GM21576 (cell line): ENCODE data around the gene ZC3H12C.

ENCODE experiments used
- ATAC-seq: cut with Tn5 transposase; IDR thresholded peaks from one replicate; pipeline ENCODE4 v1.9.1; 2021; ENCODE audit warnings: mild to moderate bottlenecking, moderate library complexity; ENCODE audit not compliant: unreplicated experiment

Gene ZC3H12C

GRCh38 chr11:110147962-110148709 is 54.9 kb downstream of the ZC3H12C start:
- ATAC-seq = no peak

- no peak for ATAC-seq
Observed at GRCh38 chr11:110148775-110149744, 55.9 kb downstream of the ZC3H12C start.

- ATAC-seq = no peak
Observed at GRCh38 chr11:110152199-110152598, 59.0 kb downstream of the ZC3H12C start.

GRCh38 chr11:110153474-110153873 is 60.3 kb downstream of the ZC3H12C start:
- ATAC-seq = no peak

GRCh38 chr11:110156503-110156902 is 63.3 kb downstream of the ZC3H12C start:
- ATAC-seq = no peak

GRCh38 chr11:110158317-110159200 is 65.4 kb downstream of the ZC3H12C start:
- ATAC-seq = no peak

GRCh38 chr11:110159476-110159875 is 66.3 kb downstream of the ZC3H12C start:
- no peak for ATAC-seq

GRCh38 chr11:110160016-110160415 is 66.8 kb downstream of the ZC3H12C start:
- no peak for ATAC-seq

DNA sequence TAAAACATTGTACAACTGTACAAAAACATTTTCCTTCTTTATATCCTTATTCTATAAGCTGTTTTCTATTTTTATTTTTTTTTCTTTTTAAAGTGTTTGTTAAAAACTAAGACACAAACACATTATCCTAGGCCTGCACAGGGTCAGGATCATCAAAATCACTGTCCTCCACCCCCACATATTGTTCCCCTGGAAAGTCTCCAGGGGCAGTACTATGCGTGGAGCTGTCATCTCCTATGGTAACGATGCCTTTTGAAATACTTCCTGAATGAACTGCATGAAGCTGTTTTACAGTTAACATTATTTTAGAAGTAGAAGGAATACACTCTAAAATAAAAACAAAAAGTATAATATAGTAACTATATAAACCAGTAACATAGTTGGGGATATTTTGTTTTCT is 67.2 kb downstream of the ZC3H12C start:
- ATAC-seq = no peak

- no peak for ATAC-seq
Observed at GRCh38 chr11:110161061-110161460, 67.9 kb downstream of the ZC3H12C start.

DNA sequence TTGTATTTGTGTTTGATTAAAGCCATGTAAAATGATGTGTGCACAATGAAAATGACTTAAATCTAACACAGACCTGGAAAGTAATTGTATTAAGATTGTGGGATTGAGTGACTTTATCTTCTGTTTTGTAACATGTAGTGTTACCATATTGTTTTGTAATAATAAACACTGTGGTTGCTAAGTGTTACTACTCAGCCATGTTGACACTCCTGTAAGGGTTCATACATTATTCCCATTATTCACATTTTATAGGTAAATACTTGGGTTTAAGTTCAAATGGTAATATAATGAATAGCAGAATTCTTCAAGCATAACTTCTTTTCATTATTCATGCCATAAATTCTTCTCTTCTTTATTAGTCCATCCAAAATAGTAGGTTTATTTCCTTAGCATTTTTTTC is 69.0 kb downstream of the ZC3H12C start:
- ATAC-seq = no peak

GRCh38 chr11:110165039-110165925 is 72.1 kb downstream of the ZC3H12C start:
- ATAC-seq = no peak

- no peak for ATAC-seq
Observed at GRCh38 chr11:110168033-110168803, 75.0 kb downstream of the ZC3H12C start.

- no peak for ATAC-seq
Observed at GRCh38 chr11:110169738-110170137, 76.5 kb downstream of the ZC3H12C start.

GRCh38 chr11:110172468-110173065 is 79.4 kb downstream of the ZC3H12C start:
- ATAC-seq = no peak

- ATAC-seq = peak; percentile 70
Observed at GRCh38 chr11:110173811-110174644, 80.8 kb downstream of the ZC3H12C start.

DNA sequence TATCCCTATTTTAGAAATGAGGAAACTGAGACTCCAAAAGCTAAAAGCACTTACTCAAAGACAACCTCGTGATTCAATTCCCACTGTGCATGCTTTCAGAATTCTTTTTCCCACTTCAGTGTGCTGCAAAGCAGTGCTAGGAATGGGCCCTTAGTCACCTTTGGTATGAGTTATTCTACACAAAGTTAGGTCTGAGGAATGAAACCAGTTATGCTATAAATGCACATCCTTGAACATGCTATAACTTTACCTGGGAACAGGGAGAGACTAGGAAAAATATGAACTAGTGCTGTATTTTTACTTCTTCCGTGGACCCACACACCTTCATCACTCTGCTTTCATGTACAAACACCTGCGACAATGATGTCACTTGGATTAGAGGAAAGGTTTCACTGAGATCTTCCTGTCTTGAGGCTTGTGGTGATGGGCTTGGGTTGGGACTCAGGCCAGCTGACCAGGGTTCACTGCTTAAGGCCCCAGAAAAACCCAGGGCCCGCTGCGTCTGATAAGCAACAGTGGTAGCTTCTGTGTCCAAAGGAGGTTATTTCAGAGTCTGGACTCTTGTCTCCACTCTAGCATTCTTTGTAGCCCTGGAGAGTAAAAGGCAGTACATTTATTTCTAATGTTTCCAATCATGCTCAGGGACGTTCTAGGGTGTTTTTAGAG is 81.6 kb downstream of the ZC3H12C start:
- ATAC-seq = no peak
